ENCODE measurements around the gene BRINP1.

DNA sequence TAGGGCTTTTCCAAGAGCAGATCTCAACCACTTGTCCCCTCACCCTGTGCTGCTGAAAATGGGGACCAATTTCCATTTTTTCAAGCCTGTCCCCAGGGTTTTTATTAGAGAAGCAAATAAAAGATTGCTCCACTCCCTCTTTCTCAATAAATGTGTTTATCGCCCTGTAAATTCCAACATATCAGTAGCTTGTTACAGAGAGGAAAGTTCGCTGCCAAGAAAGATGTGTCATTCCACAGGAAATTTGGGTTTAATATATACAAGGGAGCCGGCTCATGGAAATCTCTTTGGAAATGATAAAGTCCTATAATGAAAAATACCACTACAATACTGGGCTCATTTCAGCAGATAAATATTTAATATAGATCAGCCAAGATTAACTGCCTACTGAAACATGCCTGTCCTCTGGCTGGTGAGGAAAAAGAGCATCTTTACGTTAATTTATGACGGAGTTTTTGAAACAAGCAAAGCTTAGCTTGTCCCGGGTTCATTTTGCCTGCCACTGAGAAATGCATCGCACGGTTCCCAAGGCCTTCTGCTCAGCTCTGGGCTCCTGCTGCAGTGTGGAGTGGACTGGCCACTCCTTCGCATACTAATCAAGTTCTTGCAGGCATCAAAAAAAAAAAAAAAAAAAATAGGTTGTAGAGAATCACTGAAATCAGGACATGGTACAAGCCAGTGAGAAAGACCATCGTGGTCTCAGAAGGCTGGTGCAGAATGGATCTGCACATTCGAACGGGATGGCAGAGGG, 84.5 kb downstream of the BRINP1 start:
- TF ChIP-seq, protein P1, sequence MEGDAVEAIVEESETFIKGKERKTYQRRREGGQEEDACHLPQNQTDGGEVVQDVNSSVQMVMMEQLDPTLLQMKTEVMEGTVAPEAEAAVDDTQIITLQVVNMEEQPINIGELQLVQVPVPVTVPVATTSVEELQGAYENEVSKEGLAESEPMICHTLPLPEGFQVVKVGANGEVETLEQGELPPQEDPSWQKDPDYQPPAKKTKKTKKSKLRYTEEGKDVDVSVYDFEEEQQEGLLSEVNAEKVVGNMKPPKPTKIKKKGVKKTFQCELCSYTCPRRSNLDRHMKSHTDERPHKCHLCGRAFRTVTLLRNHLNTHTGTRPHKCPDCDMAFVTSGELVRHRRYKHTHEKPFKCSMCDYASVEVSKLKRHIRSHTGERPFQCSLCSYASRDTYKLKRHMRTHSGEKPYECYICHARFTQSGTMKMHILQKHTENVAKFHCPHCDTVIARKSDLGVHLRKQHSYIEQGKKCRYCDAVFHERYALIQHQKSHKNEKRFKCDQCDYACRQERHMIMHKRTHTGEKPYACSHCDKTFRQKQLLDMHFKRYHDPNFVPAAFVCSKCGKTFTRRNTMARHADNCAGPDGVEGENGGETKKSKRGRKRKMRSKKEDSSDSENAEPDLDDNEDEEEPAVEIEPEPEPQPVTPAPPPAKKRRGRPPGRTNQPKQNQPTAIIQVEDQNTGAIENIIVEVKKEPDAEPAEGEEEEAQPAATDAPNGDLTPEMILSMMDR (IDR thresholded peaks at IDR 0.05) = no peak
- TF ChIP-seq EZH2 (IDR thresholded peaks at IDR 0.05; ENCODE audit: borderline replicate concordance, insufficient read depth, low read depth, low read length, poor library complexity, severe bottlenecking) = no peak
